BJ (cell line): ENCODE results near the gene DNAJC5G. TPM values are rescaled to one million over a fixed set of nuclear protein-coding genes. Genes with fewer than 3 reads are reported as not detected.
"Not testable (repeated sequence)": the region's sequence is repeated elsewhere in the genome, so short reads cannot be mapped to it uniquely, and the experiment has no call there.

Experiments
- CTCF ChIA-PET: fragments of 350-600 bp; formaldehyde crosslinking; extraction: SDS; loops from one replicate; lab custom pipeline; 2021; ENCODE audit warnings: antibody characterized with exemption, inconsistent platforms; lab: Yijun Ruan, JAX
- POLR2A ChIA-PET: fragments of 300-600 bp; sonication (Branson Sonifier 250); formaldehyde crosslinking; extraction: SDS; loops from one replicate; lab custom pipeline; 2021; ENCODE audit warnings: antibody characterized with exemption; lab: Charles Lee
- DNase-seq: peaks from one replicate; pipeline ENCODE4 v3.0.0-alpha.2; 2011; ENCODE audit warnings: low read depth
- H3K27me3 ChIP-seq: 2 replicates; pipeline ENCODE4 v1.6.0; 2011; ENCODE audit warnings: low read length; ENCODE audit not compliant: control insufficient read depth, insufficient read depth
- H3K36me3 ChIP-seq: 2 replicates; pipeline ENCODE4 v1.5.1; 2011; ENCODE audit warnings: low read length; ENCODE audit not compliant: control insufficient read depth, insufficient read depth
- H3K4me3 ChIP-seq: 2 replicates; pipeline ENCODE4 v1.5.1; 2011; ENCODE audit warnings: low read depth, mild to moderate bottlenecking, control low read depth, low read length
- CTCF ChIP-seq: IDR thresholded peaks from 2 replicates; pipeline ENCODE4 v1.5.1; 2011; ENCODE audit warnings: low read depth, mild to moderate bottlenecking, control low read depth, inconsistent platforms, low read length, moderate library complexity; ENCODE audit not compliant: insufficient read depth
- polyA plus RNA-seq: library from polyadenylated mRNA; depleted of rRNA; stranded (reverse); fragments of >200 nt; gene quantifications from 2 replicates; pipeline ENCODE4 v1.2.3, GENCODE V29; 2011

The DNAJC5G gene
- polyA plus RNA-seq, 1 experiment: not detected

- POLR2A ChIA-PET: interaction anchor here (0.5 kb wide), 1 partner anchor 22 kb away, joined by 12 read pairs; no protein-coding TSS in a partner anchor
- Histone ChIP-seq H3K36me3 (peaks cover 11% of the 10 kb centered on the region), H3K4me3 (no peak overlapping the region), H3K27me3 (no peaks in the 10 kb centered on the region)
- no peak for TF ChIP-seq CTCF
- no peak for DNase-seq
- CTCF ChIA-PET: no interaction called here
These were observed 39.9 kb downstream of the DNAJC5G start for GRCh38 chr2:27315122-27315521.

- DNase-seq: no peak
- CTCF ChIA-PET: interaction anchor here (0.8 to 1.1 kb wide), 2 partner anchors 15 to 37 kb away, joined by 4 read pairs; no protein-coding TSS in a partner anchor
- Histone ChIP-seq H3K36me3 (peaks cover 6% of the 10 kb centered on the region), H3K27me3 (no peaks in the 10 kb centered on the region), H3K4me3 (no peak overlapping the region)
- POLR2A ChIA-PET: no interaction called here
- no peak for TF ChIP-seq CTCF
These were observed 41.6 kb downstream of the DNAJC5G start for GRCh38 chr2:27316655-27317412.

DNA sequence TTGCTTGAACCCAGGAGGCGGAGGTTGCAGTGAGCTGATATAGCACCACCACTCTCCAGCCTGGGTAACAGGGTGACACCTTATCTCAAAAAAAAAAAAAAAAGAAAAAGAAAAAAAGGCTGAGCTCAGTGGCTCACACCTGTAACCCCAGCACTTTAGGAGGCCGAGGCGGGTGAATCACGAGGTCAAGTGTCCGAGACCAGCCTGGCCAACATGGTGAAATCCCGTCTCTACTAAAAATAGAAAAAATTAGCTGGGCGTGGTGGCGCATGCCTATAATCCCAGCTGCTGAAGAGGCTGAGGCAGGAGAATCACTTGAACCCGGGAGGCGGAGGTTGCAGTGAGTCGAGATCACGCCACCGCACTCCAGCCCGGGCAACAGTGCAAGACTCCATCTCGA is 44.6 kb downstream of the DNAJC5G start:
- H3K36me3 ChIP-seq, POLR2A ChIA-PET, H3K4me3 ChIP-seq, DNase-seq, H3K27me3 ChIP-seq: not testable (repeated sequence)
- CTCF ChIA-PET: interaction anchor here (1.4 to 6.1 kb wide), 3 partner anchors 16 to 128 kb away, joined by 3 to 34 read pairs (median 5); partner anchors contain the start of gene EIF2B4

DNA sequence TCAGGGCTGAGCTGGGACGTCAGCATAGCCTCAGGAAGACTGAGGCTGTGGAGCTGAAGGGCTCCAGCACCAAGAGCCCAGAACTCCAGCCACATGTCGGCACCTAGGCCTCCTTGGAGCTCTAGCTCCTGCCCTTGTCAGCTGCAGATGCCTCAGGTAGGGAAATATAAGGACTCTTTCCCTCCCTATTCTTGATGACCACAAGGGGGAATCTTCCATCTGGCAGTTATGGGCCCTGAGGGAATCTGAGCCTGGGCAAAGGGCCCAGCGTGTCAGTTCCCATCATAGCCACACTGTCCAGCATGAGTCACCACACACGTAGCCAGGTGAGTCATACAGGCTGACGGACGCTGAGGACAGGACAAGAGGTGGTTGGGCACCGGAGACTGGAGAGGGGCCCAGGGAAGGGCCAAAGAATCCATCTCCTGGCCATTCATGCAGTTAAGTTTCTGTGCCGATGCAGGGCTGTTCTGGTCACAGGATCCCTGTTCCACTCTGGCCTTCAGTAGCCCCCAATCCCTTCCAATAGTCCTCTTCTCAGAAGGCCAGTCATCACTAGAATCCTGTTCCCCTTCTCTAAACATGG is 45.8 kb downstream of the DNAJC5G start:
- peak; percentile 95 for DNase-seq
- peak; percentile 79 for TF ChIP-seq CTCF
- Histone ChIP-seq H3K27me3 (no peaks in the 10 kb centered on the region), H3K4me3 (no peak overlapping the region), H3K36me3 (peaks cover 6% of the 10 kb centered on the region)
- ChIA-PET POLR2A (no interaction called here), CTCF (interaction anchor here (0.7 to 6.1 kb wide), 5 partner anchors 9 to 129 kb away, joined by 3 to 34 read pairs (median 4); partner anchors contain the start of gene EIF2B4)

DNA sequence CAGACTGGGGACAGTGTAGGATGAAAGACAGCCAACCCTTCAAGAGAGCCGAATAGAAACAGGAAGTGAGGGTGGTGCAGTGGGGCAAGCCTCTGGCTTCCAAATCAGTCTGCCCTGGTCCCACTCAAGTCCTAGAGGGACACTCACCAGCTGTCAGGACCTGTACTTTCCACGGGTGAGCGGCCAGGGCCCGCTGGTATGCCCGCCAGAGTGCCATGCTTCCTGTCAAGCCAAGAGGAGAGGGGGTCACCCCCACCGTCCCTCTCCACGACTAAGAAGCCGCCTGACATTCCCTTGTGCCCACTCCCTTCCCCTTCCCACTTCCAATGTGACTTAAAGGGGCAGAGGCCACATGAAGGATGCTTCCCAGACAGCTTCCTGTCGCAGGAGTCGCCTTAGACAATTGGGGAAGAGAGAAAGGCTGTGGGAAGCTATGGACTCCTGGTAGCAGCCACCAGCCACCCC is 47.1 kb downstream of the DNAJC5G start:
- H3K4me3 ChIP-seq: peak overlapping the region; percentile 67
- ChIA-PET POLR2A (no interaction called here), CTCF (interaction anchor here (0.5 to 6.1 kb wide), 4 partner anchors 19 to 58 kb away, joined by 3 to 34 read pairs (median 4); partner anchors contain the start of gene ZNF513)
- peaks cover 5% of the 10 kb centered on the region for H3K36me3 ChIP-seq
- no peak for DNase-seq
- no peak for TF ChIP-seq CTCF
- no peaks in the 10 kb centered on the region for H3K27me3 ChIP-seq
